ENCODE data around the gene TSPAN13.

GRCh38 chr7:16728811-16729210 lies 24.7 kb upstream of the TSPAN13 start:
- TF ChIP-seq CTCF (IDR thresholded peaks at IDR 0.05; ENCODE audit: low read depth, low read length) (no peak), EZH2phosphoT487 (IDR thresholded peaks at IDR 0.05; ENCODE audit: low read depth) (no peak)

Measured in OCI-LY3 (cell line).